Testis (tissue), 5 donors: ENCODE measurements around the gene SNX14. TPM values are rescaled to one million over a fixed set of nuclear protein-coding genes. Genes with fewer than 3 reads are reported as not detected.
A peak's percentile ranks its signal among the peaks of the same experiment; 100 is the strongest.

Experiments
- DNase-seq: peaks from one replicate; pipeline ENCODE4 v3.0.0-alpha.2; 2019
- H3K27ac ChIP-seq, 2 donors: fragments of 200-600 bp; sonication (generic); one replicate each; pipeline ENCODE4 v1.5.1; 2019
- H3K27me3 ChIP-seq: fragments of 200-600 bp; sonication (generic); one replicate; pipeline ENCODE4 v1.5.1; 2019
- H3K36me3 ChIP-seq: fragments of 200-600 bp; sonication (generic); one replicate; pipeline ENCODE4 v1.5.1; 2017; ENCODE audit warnings: low read depth; ENCODE audit errors: missing control alignments
- H3K4me1 ChIP-seq: fragments of 200-600 bp; sonication (generic); one replicate; pipeline ENCODE4 v1.5.1; 2019
- H3K4me3 ChIP-seq, 2 donors: fragments of 200-600 bp; sonication (generic); one replicate each; pipeline ENCODE4 v1.5.1; 2017 to 2019
- H3K9me3 ChIP-seq: fragments of 200-600 bp; sonication (generic); one replicate; pipeline ENCODE4 v1.5.1; 2017
- POLR2A ChIP-seq: fragments of 450-650 bp; IDR thresholded peaks from one replicate; pipeline ENCODE4 v1.6.1; 2017; ENCODE audit warnings: antibody characterized with exemption, mild to moderate bottlenecking, moderate library complexity
- WGBS, 2 donors: methylation state at CpG; one replicate each; pipeline ENCODE4 v1.1.5; 2018; 5-methylcytosine and 5-hydroxymethylcytosine counted together
- intact Hi-C: fragments of 100-400 bp; cut with DNase I; formaldehyde crosslinking; loops from one replicate; pipeline ENCODE4 v1.15.1; 2023; ENCODE audit warnings: low total_unique reads
- long read RNA-seq, 2 donors: transcript quantifications; one replicate each; lab custom pipeline, GENCODE V29; 2026
- polyA plus RNA-seq: library from polyadenylated mRNA; stranded (reverse); fragments of 350-450 nt; fragmentation: Illumina TruSeq; extraction: RNeasy Lipid Tissue Mini Kit (QIAGEN cat#74804); gene quantifications from one replicate; pipeline ENCODE4 v1.2.3, GENCODE V29; 2014; ENCODE audit warnings: low read depth, low replicate concordance; ENCODE audit not compliant: insufficient read depth
- total RNA-seq, 2 donors: library from RNA; depleted of rRNA; stranded (reverse); fragments of >200 nt; gene quantifications; one replicate each; pipeline ENCODE4 v1.2.3, GENCODE V29; 2016
- TF ChIP-seq, protein P1 (sequence below), 3 experiments: fragments of 450-650 bp in 2 of 3; fragments of 200-600 bp in 1 of 3; sonication (generic) in 1 of 3; IDR thresholded peaks; one replicate each; pipeline ENCODE4 v1.5.1; 2016 to 2019; ENCODE audit warnings: antibody characterized with exemption in 3 of 3, mild to moderate bottlenecking in 2 of 3, moderate library complexity in 1 of 3

The SNX14 gene, protein sequence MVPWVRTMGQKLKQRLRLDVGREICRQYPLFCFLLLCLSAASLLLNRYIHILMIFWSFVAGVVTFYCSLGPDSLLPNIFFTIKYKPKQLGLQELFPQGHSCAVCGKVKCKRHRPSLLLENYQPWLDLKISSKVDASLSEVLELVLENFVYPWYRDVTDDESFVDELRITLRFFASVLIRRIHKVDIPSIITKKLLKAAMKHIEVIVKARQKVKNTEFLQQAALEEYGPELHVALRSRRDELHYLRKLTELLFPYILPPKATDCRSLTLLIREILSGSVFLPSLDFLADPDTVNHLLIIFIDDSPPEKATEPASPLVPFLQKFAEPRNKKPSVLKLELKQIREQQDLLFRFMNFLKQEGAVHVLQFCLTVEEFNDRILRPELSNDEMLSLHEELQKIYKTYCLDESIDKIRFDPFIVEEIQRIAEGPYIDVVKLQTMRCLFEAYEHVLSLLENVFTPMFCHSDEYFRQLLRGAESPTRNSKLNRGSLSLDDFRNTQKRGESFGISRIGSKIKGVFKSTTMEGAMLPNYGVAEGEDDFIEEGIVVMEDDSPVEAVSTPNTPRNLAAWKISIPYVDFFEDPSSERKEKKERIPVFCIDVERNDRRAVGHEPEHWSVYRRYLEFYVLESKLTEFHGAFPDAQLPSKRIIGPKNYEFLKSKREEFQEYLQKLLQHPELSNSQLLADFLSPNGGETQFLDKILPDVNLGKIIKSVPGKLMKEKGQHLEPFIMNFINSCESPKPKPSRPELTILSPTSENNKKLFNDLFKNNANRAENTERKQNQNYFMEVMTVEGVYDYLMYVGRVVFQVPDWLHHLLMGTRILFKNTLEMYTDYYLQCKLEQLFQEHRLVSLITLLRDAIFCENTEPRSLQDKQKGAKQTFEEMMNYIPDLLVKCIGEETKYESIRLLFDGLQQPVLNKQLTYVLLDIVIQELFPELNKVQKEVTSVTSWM
- total RNA-seq, result 100 to 1,000 TPM; 108 to 142 TPM
- polyA plus RNA-seq, result 170 TPM
- long read RNA-seq, donor 1, transcript SNX14-206 (3 exons, 755 nt), result major isoform, 5 of 11 reads
- long read RNA-seq, donor 1, partial matches to known transcripts, result 0 of 11 reads
- long read RNA-seq, donor 1, other reads (novel, unspliced or antisense), result 0 of 11 reads
- long read RNA-seq, donor 2, partial matches to known transcripts, result 0 of 2 reads
- long read RNA-seq, donor 2, other reads (novel, unspliced or antisense), result 0 of 2 reads

GRCh38 chr6:85593438-85594196 is at the start of gene SNX14:
Gene SNX14, minus strand, starts transcription at chr6:85593858. Its CDS starts 140 bp downstream, at chr6:85593718.
- H3K27me3 ChIP-seq, result no peaks in the 10 kb centered on the region
- DNase-seq, result peak; percentile 94
- WGBS, 2 donors, result 0% methylated on average over 60 of the region's 82 CpGs; no CpG with 5 or more reads in 1 of the 2 donors
- H3K36me3 ChIP-seq, result no peaks in the 10 kb centered on the region
- H3K4me3 ChIP-seq, result peak within 1 kb of the TSS; percentile 76 to 91
- H3K27ac ChIP-seq, result peak within 1 kb of the TSS; percentile 93 to 94
- TF ChIP-seq, protein P1, sequence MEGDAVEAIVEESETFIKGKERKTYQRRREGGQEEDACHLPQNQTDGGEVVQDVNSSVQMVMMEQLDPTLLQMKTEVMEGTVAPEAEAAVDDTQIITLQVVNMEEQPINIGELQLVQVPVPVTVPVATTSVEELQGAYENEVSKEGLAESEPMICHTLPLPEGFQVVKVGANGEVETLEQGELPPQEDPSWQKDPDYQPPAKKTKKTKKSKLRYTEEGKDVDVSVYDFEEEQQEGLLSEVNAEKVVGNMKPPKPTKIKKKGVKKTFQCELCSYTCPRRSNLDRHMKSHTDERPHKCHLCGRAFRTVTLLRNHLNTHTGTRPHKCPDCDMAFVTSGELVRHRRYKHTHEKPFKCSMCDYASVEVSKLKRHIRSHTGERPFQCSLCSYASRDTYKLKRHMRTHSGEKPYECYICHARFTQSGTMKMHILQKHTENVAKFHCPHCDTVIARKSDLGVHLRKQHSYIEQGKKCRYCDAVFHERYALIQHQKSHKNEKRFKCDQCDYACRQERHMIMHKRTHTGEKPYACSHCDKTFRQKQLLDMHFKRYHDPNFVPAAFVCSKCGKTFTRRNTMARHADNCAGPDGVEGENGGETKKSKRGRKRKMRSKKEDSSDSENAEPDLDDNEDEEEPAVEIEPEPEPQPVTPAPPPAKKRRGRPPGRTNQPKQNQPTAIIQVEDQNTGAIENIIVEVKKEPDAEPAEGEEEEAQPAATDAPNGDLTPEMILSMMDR (IDR thresholded peaks at IDR 0.05), result peak in 1 of 3 experiments; percentile 9
- TF ChIP-seq POLR2A, result no peak
- intact Hi-C loops, result loop anchor here (5.0 kb wide), 1 partner anchor 49 kb away; the partner anchor contains the start of gene SYNCRIP
- H3K4me1 ChIP-seq, result peaks cover 6% of the 10 kb centered on the region
- H3K9me3 ChIP-seq, result no peaks in the 10 kb centered on the region

GRCh38 chr6:85642774-85643536 is 49.3 kb upstream of the SNX14 start, which contains the start of gene SYNCRIP:
Gene SYNCRIP, minus strand, starts transcription at chr6:85642886. Its CDS starts 1,447 bp downstream, at chr6:85641439.
- Histone ChIP-seq H3K4me3 (peak within 1 kb of the TSS; percentile 89 to 94), H3K36me3 (no peaks in the 10 kb centered on the region), H3K27ac (peak within 1 kb of the TSS; percentile 99 to 100), H3K9me3 (no peaks in the 10 kb centered on the region), H3K4me1 (no peaks in the 10 kb centered on the region), H3K27me3 (no peaks in the 10 kb centered on the region)
- TF ChIP-seq, protein P1 (IDR thresholded peaks at IDR 0.05), result no peak
- peak; percentile 90 for TF ChIP-seq POLR2A
- WGBS, 2 donors, result 0% methylated on average over 37 to 74 of the region's 76 CpGs
- intact Hi-C loops, result loop anchor here (5.0 kb wide), 2 partner anchors 34 to 51 kb away; partner anchors contain the start of gene SNX14
- DNase-seq, result peak; percentile 99

DNA sequence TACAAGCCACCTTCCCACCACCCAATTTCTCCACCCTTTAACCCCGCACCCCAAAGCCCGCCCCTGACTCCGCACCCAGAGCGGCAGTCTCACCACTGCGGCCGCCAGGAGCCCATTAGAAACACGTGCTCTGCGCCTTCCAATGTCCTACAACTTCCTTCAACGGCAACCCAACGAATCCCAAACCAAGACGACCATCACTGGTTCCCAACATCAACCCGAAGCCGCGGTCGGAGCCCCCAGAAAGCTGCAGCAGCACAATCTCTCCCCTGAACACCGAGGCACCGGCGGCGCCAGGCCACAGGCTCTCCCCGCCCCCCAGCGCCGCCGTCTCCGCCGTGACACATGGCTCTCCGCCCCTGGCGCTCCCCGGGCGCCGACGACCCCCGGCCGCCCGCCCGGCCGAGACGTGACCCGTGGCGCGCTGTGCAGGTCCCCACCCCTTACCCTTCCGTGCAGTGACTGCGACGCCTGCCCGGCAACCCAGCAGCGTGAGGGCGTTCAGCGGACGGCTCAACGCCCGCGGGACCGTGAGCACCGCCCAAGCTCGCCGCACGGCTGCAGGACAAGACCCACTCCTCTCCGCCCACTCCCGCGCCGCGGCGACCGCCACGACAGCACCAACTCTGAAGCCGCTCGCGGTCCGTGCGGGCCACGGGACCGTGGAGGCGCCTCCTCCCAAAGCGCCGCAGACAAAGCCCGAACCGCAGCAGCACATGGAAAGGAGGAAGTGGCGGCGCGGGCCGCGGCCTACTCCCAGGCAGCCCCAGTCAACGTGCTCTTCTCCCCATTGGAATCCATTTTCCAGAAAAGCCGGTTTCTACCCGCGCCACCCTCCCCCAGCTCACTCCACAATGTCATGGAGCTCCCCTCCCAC is 48.5 kb upstream of the SNX14 start:
- H3K4me1 ChIP-seq, result no peaks in the 10 kb centered on the region
- DNase-seq, result peak; percentile 72
- H3K4me3 ChIP-seq, result peak overlapping the region; percentile 89 to 94
- 1 to 3% methylated on average over 14 to 66 of the region's 85 CpGs for WGBS, 2 donors
- H3K9me3 ChIP-seq, result no peaks in the 10 kb centered on the region
- intact Hi-C loops, result loop anchor here (5.0 kb wide), 2 partner anchors 35 to 50 kb away; partner anchors contain the start of gene SNX14
- H3K27me3 ChIP-seq, result no peaks in the 10 kb centered on the region
- H3K27ac ChIP-seq, result peak overlapping the region; percentile 99 to 100
- H3K36me3 ChIP-seq, result no peaks in the 10 kb centered on the region
- TF ChIP-seq, protein P1 (IDR thresholded peaks at IDR 0.05), result no peak
- TF ChIP-seq POLR2A, result no peak
